ENCODE measurements around the gene CELA1.

The CELA1 gene

GRCh38 chr12:51281202-51281924 lies 65.1 kb downstream of the CELA1 start:
- TF ChIP-seq FOXP2 (optimal IDR thresholded peaks at IDR 0.05; ENCODE audit: borderline replicate concordance, extremely low read depth, extremely low read length, insufficient read depth) (no peak), SIN3A (IDR thresholded peaks at IDR 0.05; ENCODE audit: borderline replicate concordance, insufficient read depth, low read length) (no peak)
